ENCODE results near the gene COL15A1.

DNA sequence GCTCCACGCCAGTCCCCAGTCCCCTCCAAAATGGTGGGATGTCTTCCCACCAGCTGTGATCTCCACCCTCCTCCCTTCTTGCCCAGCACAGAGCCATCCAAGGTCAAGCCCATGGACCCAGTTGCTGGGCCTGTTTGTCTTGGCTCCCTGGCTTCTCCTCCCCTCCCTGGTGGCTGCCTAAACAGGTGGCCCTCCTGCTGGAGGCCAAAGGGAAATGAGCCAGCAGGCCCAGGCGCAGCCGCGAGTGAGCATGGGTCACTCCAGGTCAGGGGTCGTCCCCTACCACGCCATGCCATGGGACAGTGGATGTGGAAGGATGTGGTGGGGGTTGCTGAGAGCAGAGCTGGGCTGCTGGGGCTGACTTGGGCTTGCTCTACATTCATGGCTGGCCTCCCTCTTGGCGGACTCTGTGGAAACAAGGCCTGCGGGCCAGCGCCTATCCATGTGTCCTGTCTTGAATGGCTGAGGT lies 33.6 kb downstream of the COL15A1 start:
- TF ChIP-seq, protein P1, sequence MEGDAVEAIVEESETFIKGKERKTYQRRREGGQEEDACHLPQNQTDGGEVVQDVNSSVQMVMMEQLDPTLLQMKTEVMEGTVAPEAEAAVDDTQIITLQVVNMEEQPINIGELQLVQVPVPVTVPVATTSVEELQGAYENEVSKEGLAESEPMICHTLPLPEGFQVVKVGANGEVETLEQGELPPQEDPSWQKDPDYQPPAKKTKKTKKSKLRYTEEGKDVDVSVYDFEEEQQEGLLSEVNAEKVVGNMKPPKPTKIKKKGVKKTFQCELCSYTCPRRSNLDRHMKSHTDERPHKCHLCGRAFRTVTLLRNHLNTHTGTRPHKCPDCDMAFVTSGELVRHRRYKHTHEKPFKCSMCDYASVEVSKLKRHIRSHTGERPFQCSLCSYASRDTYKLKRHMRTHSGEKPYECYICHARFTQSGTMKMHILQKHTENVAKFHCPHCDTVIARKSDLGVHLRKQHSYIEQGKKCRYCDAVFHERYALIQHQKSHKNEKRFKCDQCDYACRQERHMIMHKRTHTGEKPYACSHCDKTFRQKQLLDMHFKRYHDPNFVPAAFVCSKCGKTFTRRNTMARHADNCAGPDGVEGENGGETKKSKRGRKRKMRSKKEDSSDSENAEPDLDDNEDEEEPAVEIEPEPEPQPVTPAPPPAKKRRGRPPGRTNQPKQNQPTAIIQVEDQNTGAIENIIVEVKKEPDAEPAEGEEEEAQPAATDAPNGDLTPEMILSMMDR (IDR thresholded peaks at IDR 0.05), result no peak
- TF ChIP-seq POLR2A (IDR thresholded peaks at IDR 0.05), result no peak

Measured in tibial nerve (tissue), 3 donors.